GM18873 (cell line): ENCODE data around the gene RBBP8NL.

Source experiments
- ATAC-seq: cut with Tn5 transposase; IDR thresholded peaks from one replicate; pipeline ENCODE4 v1.9.1; 2021; ENCODE audit warnings: mild to moderate bottlenecking, moderate library complexity, moderate number of reproducible peaks; ENCODE audit not compliant: unreplicated experiment, low FRiP score

Gene RBBP8NL

GRCh38 chr20:62366370-62367135, 60.8 kb downstream of the RBBP8NL start:
- ATAC-seq, result no peak

GRCh38 chr20:62365814-62366369, 61.4 kb downstream of the RBBP8NL start:
- no peak for ATAC-seq

- ATAC-seq, result no peak
Measured at GRCh38 chr20:62364911-62365736, 62.2 kb downstream of the RBBP8NL start.

GRCh38 chr20:62363920-62364851, 63.2 kb downstream of the RBBP8NL start:
- ATAC-seq, result no peak

- ATAC-seq, result no peak
Measured at GRCh38 chr20:62362991-62363919, 64.1 kb downstream of the RBBP8NL start.

GRCh38 chr20:62362590-62362940, 64.8 kb downstream of the RBBP8NL start:
- ATAC-seq, result no peak

GRCh38 chr20:62361799-62362589, 65.3 kb downstream of the RBBP8NL start:
- no peak for ATAC-seq

GRCh38 chr20:62360854-62361798, 66.2 kb downstream of the RBBP8NL start:
- ATAC-seq, result no peak
